HG03064 (cell line): ENCODE data around the gene ATAD1.
"Not testable (repeated sequence)": the region's sequence is repeated elsewhere in the genome, so short reads cannot be mapped to it uniquely, and the experiment has no call there.

Experiments used
- ATAC-seq: cut with Tn5 transposase; IDR thresholded peaks from one replicate; pipeline ENCODE4 v1.9.1; 2021; ENCODE audit warnings: low read depth; ENCODE audit not compliant: unreplicated experiment

Gene ATAD1

GRCh38 chr10:87761892-87762291 is 56.1 kb downstream of the ATAD1 start:
- no peak for ATAC-seq

- no peak for ATAC-seq
Measured at GRCh38 chr10:87761153-87761552, 56.9 kb downstream of the ATAD1 start.

DNA sequence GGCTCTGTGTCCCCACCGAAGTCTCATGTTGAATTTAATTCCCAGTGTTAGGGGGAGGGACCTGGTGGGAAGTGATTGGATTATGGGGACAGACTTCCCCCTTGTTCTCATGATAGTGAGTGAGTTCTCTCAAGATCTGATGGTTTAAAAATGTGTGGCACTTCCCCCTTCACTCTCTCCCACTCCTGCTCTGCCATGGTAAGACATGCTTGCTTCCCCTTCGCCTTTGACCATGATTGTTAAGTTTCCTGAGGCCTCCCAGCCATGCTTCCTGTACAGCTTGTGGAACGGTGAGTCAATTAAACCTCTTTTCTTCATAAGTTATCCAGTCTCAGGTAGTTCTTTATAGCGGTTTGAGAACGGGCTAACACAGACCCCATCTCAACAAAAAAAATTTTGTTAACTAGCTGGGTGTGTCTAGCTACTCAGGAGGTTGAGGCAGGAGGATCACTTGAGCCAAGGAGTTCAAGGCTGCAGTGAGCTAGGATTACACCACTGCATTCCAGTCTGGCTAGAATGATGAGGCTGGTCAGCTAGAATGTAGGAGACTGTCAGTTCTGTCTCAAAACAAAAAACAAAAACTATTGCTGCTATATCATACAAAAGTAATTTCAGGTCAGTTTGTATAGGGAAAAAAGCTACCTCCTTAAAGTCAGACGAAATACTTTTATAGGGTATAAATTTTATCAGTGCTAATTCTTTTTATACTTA is 57.7 kb downstream of the ATAD1 start:
- ATAC-seq = no peak

DNA sequence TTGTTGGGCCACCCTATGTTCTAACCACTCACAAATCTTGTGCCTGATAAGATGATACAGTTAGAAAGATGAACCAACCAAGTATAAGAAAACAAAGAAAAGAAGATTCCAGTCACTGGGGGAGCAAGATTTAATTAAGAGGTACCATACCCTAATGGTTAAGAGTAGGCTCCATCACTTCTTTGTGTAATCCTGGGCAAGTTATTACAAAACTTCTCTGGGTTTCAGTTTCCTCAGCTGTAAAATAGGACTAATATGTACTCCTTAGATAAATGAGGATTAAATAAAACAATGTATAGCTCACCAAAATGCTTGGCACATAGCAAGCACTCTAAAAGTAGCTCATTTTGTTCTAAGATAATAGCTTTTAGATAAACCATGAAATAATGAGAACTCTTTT is 58.5 kb downstream of the ATAD1 start:
- no peak for ATAC-seq

- ATAC-seq = no peak
Measured at GRCh38 chr10:87757685-87758084, 60.3 kb downstream of the ATAD1 start.

DNA sequence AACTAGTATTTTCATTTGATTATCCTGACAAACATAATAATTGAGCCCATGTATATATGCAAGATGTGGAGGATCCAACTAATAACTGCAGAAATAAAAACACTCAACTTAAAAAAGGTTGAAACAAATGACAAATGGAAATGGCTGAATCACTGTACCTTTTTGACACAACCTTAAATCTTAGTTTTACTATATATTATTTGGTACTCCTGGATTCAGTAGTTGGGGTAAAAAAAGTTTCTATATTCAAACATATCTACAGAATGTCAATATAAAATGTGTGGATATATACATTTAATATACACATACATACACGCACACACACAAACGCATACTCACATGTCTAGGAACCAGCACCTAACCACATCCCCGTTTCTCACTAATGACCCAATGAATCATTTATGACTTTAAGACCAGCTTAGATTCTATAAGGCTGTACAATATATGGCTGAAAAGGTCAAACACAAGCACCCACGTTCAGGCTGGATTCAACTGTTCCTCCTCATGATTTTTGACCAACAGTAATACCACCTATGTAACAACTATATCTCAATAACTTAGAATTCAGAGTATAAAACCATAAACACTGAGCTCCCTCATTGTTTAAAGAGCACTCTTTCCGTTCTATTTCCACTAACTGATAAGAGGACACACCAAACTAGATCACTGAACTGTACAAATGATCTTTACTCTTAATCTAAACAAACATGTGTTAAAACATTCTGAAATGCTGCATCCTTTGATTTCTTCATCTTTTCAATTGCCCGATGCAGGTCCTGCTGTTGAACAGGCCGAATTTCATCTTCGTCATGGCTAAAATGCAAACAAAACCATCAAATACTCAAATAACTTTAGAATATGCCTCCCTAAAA is 63.8 kb downstream of the ATAD1 start:
- no peak for ATAC-seq

DNA sequence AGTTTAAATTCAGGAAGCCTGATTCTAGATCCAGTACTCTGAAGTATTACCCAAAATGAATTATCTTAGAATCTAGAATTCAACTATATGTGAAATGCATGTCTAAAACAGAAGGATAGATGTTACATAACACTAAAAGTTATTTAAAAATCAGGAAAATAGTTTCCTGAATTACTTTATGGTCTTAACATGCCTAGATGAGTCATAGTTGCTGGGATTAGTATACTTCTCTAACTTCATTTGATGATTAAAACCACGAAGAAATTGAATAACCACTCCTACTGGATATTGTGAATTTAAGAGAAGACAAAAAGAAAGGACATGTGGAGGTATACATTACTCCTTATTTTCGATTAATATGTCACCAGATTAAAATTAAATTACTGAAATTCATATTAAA is 65.5 kb downstream of the ATAD1 start:
- ATAC-seq = no peak

DNA sequence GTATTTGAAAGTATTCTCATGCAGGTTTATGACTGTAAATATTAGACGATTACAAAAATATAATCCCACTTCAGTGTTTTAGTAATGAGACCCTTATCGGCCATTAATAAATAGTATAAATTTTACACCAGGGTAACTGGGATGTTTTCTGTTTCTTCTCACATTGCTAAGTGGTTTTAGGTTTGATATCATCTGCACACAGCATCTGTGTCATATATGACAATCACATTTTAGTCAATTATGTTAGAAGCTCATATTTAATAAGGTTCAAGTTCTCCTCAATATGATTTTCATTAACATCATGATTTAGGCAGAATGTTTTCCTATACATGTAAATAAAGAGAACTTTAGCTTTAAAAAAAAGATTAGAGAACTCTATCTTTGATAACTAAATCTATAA is 66.8 kb downstream of the ATAD1 start:
- ATAC-seq = no peak

GRCh38 chr10:87750817-87751216 is 67.2 kb downstream of the ATAD1 start:
- ATAC-seq = no peak

DNA sequence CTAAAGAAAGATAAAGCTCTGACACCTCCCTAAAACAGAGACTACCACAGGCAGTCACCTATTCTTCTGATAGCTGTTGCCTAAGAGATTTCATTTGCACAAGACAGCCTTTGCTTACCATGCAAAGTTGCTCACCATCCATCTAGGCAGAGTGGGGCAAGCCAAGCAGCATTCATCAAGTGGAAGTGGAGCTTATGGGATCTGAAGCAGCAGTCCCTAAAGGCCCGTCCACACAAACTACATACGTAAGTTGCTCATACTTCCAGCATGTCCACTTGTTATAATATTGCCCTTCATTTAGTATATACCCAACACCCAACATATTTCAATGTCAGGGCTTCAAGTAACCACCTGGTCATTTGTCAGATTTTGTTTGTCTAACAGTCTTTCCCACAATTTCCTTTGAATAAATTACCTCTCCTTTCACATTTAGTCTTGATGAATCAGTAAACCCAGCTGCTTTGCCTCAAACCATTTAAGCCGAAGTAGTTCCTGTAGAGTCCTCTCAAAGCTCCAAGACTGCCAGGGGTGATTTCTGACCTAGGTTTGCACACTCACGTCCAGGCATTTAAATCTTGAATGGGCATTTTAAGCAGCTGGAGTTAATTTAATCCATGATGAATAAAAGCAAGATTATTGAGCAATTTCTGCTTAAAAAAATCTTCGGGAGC is 67.9 kb downstream of the ATAD1 start:
- no peak for ATAC-seq

DNA sequence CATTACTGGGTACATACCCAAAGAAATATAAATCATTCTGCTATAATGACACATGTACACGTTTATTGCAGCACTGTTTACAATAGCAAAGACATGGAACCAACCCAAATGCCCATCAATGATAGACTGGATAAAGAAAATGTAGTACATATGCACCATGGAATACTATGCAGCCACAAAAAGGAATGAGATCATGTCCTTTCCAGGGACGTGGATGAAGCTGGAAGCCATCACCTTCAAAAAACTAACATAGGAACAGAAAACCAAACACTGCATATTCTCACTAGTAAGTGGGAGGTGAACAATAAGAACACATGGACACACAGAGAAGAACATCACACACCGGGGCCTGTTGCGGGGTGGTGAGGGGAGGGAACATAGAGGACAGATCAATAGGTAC is 69.8 kb downstream of the ATAD1 start:
- not testable (repeated sequence) for ATAC-seq

DNA sequence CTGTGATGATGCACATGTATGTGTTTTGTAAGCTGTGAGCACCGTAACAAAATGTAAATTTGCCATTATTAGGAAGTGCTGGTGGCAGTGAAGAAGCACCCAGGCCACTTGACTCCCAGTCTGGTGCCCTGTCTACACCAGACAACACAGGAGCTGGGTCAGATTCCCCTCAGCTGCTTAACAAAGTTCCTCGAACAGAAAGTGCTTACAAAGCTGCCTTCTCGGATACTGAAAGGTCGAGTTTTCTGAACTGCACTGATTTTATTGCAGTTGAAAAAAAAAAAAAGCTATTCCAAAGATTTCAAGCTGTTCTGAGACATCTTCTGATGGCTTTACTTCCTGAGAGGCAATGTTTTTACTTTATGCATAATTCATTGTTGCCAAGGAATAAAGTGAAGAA is 71.1 kb downstream of the ATAD1 start:
- ATAC-seq = no peak

DNA sequence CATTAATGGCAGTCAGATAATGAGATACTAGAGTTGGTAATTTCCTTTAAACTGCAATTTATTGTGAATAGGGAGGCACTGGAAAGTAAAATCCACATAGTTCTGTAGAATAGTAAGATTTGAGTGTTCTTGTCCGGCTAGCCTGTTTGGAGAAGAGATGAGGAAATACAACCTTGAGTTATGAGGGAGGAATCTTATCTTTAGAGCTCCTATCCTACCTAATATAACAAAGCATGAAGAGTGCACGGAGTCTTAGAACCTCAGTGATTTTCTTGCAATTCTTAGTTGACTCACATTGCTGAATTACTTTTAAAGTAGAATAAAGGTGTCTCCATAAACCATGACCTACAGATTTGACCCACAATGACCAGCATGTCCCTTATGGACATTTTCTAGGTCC is 73.4 kb downstream of the ATAD1 start:
- no peak for ATAC-seq

GRCh38 chr10:87742992-87743610 is 74.9 kb downstream of the ATAD1 start:
- ATAC-seq = not testable (repeated sequence)

GRCh38 chr10:87740254-87740655 is 77.8 kb downstream of the ATAD1 start:
- ATAC-seq = no peak

DNA sequence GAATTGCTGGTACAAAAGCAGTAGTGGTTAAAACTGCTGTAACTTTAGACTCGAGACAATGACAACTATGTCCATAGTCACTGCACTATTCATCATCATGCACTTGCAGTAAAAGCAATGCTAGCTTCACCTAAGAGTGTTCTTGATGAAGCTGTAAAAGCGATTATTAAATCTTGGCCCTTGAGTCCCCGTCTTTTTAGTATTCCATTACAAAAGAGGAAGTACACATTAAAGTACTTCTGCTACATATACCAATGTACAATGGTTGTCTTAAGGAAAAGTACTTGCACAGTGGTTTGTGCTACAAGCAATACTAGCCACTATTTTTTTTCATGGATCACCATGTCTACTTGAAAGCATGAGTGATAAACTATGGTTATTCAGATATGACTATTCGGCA is 78.3 kb downstream of the ATAD1 start:
- no peak for ATAC-seq

DNA sequence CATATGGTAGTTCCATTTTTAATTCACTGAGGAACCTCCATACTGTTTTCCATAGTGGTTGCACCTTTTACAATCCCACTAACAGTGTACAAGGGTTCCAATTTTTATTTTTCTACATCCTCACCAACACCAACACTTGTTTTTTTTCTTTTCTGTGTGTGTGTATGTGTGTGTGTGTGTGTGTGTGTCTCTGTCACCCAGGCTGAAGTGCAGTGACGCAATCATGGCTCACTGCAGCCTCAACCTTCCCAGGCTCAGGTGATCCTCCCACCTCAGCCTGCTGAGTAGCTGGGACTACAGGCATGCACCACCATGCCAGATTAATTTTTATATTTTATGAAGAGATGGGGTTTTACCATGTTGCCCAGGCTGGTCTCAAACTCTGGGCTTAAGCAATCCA is 79.8 kb downstream of the ATAD1 start:
- ATAC-seq = not testable (repeated sequence)

GRCh38 chr10:87734987-87735827 is 82.8 kb downstream of the ATAD1 start:
- no peak for ATAC-seq

DNA sequence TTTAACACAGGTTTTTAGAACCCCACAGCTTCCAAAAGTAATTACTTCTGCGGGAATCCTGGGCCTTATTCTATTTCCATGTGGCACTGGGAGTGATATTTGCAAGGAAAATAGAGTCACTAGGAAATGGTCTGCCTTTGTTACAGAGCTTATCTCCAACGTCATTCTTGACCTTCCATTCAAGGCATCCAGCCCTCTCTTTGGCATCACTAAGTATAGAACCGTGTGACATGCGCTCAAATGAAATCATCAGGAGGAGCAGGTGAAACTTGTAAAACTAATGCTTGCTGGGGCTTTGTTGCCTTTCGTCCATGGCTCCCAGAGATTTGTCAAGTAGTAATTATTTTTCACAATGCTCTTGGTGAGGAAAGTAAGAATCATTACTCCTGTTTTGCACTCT is 84.9 kb downstream of the ATAD1 start:
- no peak for ATAC-seq

DNA sequence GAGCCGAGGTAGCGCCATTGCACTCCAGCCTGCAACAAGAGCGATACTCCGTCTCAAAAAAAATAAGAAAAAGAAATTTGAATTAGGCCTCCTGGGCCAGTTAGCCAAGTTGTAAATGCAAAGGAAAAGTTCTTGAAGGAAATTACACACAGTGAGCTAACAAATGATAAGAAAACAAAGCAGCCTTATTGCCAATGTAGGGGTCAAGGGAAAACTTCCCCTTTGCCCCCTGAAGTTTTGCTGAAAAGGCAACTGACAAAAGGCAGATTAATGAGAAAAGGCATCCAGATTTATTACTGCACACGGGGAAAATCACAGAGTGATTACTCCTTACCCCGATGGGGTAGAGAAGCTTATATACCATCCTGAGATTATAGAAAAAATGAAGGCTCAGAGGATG is 88.1 kb downstream of the ATAD1 start:
- ATAC-seq = no peak
